Measurements from ENCODE around the gene ENKD1. TPM values are rescaled to one million over a fixed set of nuclear protein-coding genes. Genes with fewer than 3 reads are reported as not detected.

The ENKD1 gene
- total and polyA plus RNA-seq, 2 of the 13 experiments (the other 11 are each of a cell fraction or from before 2014, with no cell fraction given), result 10.8 to 20.8 TPM

- TF ChIP-seq TBX3 (IDR thresholded peaks at IDR 0.05; ENCODE audit: borderline replicate concordance), result peak; percentile 80; the same call in 1 of the 2 replicates
- TF ChIP-seq ARID5B (CRISPR knock-in tag; IDR thresholded peaks at IDR 0.05), result peak; percentile 13; the same call in 1 of the 2 replicates
- TF ChIP-seq HCFC1 (IDR thresholded peaks at IDR 0.05; ENCODE audit: low read depth, low read length), result no peak; the same call in 1 of the 2 replicates
- TF ChIP-seq SAP130 (CRISPR knock-in tag; IDR thresholded peaks at IDR 0.05; ENCODE audit: low read depth), result peak; percentile 69
- TF ChIP-seq ZNF772 (CRISPR knock-in tag; IDR thresholded peaks at IDR 0.05), result peak; percentile 63
- TF ChIP-seq HNRNPLL (IDR thresholded peaks at IDR 0.05; ENCODE audit: low read depth, low read length, poor library complexity, severe bottlenecking), result peak; percentile 72
- 0 out of 2 replicates have a peak, but pooled peaks have one; percentile 71 for TF ChIP-seq CAMTA2 (CRISPR knock-in tag; IDR thresholded peaks at IDR 0.05; ENCODE audit: borderline replicate concordance)
- peak; percentile 87 for TF ChIP-seq POLR2AphosphoS5 (IDR thresholded peaks at IDR 0.05; ENCODE audit: low read depth, low read length)
- no peak; the same call in none of the 2 replicates for TF ChIP-seq ZFP37 (CRISPR knock-in tag; IDR thresholded peaks at IDR 0.05; ENCODE audit: borderline replicate concordance)
- peak; percentile 56; the same call in 1 of the 2 replicates for TF ChIP-seq ZNF800 (CRISPR knock-in tag; IDR thresholded peaks at IDR 0.05)
- TF ChIP-seq ZNF431 (CRISPR knock-in tag; IDR thresholded peaks at IDR 0.05; ENCODE audit: borderline replicate concordance, low read depth), result 0 out of 2 replicates have a peak, but pooled peaks have one; percentile 55
- no peak for TF ChIP-seq ZNF670 (CRISPR knock-in tag; IDR thresholded peaks at IDR 0.05; ENCODE audit: borderline replicate concordance)
- no peak for TF ChIP-seq THAP8 (CRISPR knock-in tag; IDR thresholded peaks at IDR 0.05; ENCODE audit: borderline replicate concordance)
- peak; percentile 27; the same call in 1 of the 2 replicates for TF ChIP-seq KAT7 (CRISPR knock-in tag; IDR thresholded peaks at IDR 0.05; ENCODE audit: borderline replicate concordance)
- no peak for TF ChIP-seq ZNF382 (CRISPR knock-in tag; IDR thresholded peaks at IDR 0.05; ENCODE audit: borderline replicate concordance)
- TF ChIP-seq THAP9 (CRISPR knock-in tag; IDR thresholded peaks at IDR 0.05; ENCODE audit: borderline replicate concordance), result peak; percentile 89
- TF ChIP-seq FOXA1 (IDR thresholded peaks at IDR 0.05), result no peak
- TF ChIP-seq FOXA1 (CRISPR knock-in tag; IDR thresholded peaks at IDR 0.05), result 0 out of 2 replicates have a peak, but pooled peaks have one; percentile 11
- TF ChIP-seq GPN1 (CRISPR knock-in tag; IDR thresholded peaks at IDR 0.05; ENCODE audit: borderline replicate concordance), result peak; percentile 41; the same call in 1 of the 2 replicates
Observed at GRCh38 chr16:67659675-67660563, 6.6 kb downstream of the ENKD1 start, which contains the start of gene ACD (continued).

All from HepG2 (cell line).